ENCODE data around the gene KIF25. TPM values are rescaled to one million over a fixed set of nuclear protein-coding genes. Genes with fewer than 3 reads are reported as not detected.

Gene KIF25
- total RNA-seq, 1 experiment from 2014 or later = 0.59 TPM

DNA sequence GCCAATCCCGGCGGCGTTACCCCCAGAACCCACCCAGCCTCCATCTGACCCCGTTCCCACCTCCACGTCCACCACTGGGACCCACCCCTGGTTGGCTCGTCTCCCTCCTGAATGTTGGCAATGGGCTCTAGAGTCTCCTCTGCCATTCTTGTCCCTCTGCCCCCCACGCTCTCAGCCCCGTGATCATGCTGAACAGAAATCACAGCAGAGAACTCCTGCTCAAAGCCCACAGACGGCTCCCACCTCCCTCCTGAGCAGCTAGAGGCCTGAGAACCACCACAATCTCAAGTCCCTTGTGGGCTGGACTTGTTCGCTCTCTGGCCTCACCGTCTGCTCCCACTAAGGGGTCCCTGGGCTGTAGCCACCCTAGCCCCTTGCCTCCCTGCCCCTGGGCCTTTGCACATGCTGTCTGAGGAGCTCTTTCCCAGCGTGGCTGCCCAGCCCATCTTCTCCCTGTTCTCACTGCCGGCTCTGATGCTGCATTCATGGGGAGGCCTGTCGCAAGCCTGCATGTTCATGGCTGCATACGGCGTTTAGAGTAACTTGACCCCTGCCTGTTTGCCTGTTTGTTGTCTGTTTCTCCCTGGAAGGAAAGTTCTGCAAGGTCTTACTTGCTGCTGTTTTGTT is 92.7 kb downstream of the KIF25 start:
- Mint-ChIP-seq H3K36me3 (ENCODE audit: insufficient read depth in 1 of 3, low read depth in 3 of 3) (0 out of 7 replicates have a peak, but pooled peaks cover 0 to 8% (median 0%) of the 10 kb centered on the region in 3 experiments), H3K4me3 (no peak overlapping the region), H3K27me3 (ENCODE audit: low read depth) (peaks cover 12% of the 10 kb centered on the region), H3K4me1 (peaks cover 22 to 46% of the 10 kb centered on the region in 2 experiments), H3K9me3 (peaks cover 0 to 3% of the 10 kb centered on the region in 2 experiments; a peak in 2 of 5 replicates), H3K27ac (peak overlapping the region in 1 of 3 experiments; percentile 59; a peak in 2 of 7 replicates)
- no peak overlapping the region for H3T11ph ChIP-seq (ENCODE audit: low read length)
- no peak overlapping the region for H2BK20ac ChIP-seq (ENCODE audit: low read depth, low read length, poor library complexity, severe bottlenecking)
- no peak overlapping the region for H4K8ac ChIP-seq (replicated peaks; ENCODE audit: insufficient read length, low read depth, low read length)
- H3K18ac ChIP-seq (ENCODE audit: insufficient read length, low read depth, low read length) = no peak overlapping the region
- H3K4me2 ChIP-seq (ENCODE audit: insufficient read depth, insufficient read length, low read length) = no peak overlapping the region
- no peaks in the 10 kb centered on the region for H4K20me1 ChIP-seq (ENCODE audit: control insufficient read depth, insufficient read depth, insufficient read length)
- no peaks in the 10 kb centered on the region for H3K79me1 ChIP-seq (ENCODE audit: insufficient read depth, low read depth, low read length, poor library complexity, severe bottlenecking)
- H3K4me1 ChIP-seq (ENCODE audit: insufficient read depth, low read length) = no peaks in the 10 kb centered on the region
- H3K23ac ChIP-seq (ENCODE audit: insufficient read length, low read depth, low read length) = no peak overlapping the region
- H3K4ac ChIP-seq (ENCODE audit: low read depth, low read length) = no peak overlapping the region
- no peak overlapping the region for H3K56ac ChIP-seq (ENCODE audit: insufficient read length, low read depth, low read length)
- no peak overlapping the region for H4K91ac ChIP-seq (ENCODE audit: insufficient read length, low read depth, low read length)
- DNase-seq = no peak
- no peaks in the 10 kb centered on the region for H3K9me3 ChIP-seq (ENCODE audit: control insufficient read depth, low read depth, low read length)
- H2BK12ac ChIP-seq (ENCODE audit: insufficient read length, low read depth, low read length) = no peak overlapping the region
- H2AFZ ChIP-seq (ENCODE audit: low read length) = no peak overlapping the region
- H3K9ac ChIP-seq (ENCODE audit: extremely low read depth, insufficient read length, low read length) = no peak overlapping the region
- no peaks in the 10 kb centered on the region for H3K79me2 ChIP-seq (ENCODE audit: insufficient read depth, low read length)
- H3K27ac ChIP-seq (ENCODE audit: insufficient read length, low read depth, low read length) = no peak overlapping the region
- no CpG with 5 or more reads among the region's 16 CpGs for WGBS (ENCODE audit: extremely low coverage, insufficient read length, low lambda C conversion rate)
- H4K5ac ChIP-seq (ENCODE audit: insufficient read length, low read depth, low read length) = no peak overlapping the region
- no peak for TF ChIP-seq CTCF (conservative IDR thresholded peaks at IDR 0.05)
- no peaks in the 10 kb centered on the region for H3K23me2 ChIP-seq (ENCODE audit: insufficient read length, low read depth, low read length, poor library complexity, severe bottlenecking)
- H2BK15ac ChIP-seq (ENCODE audit: low read depth, low read length) = no peak overlapping the region
- H2BK5ac ChIP-seq (ENCODE audit: insufficient read length, low read length) = no peak overlapping the region
- H3K14ac ChIP-seq (ENCODE audit: insufficient read depth, low read length) = no peak overlapping the region
- H2BK120ac ChIP-seq (ENCODE audit: low read depth, low read length, poor library complexity, severe bottlenecking) = no peak overlapping the region
- no peak overlapping the region for H2AK5ac ChIP-seq (ENCODE audit: insufficient read length, low read length)
- no peaks in the 10 kb centered on the region for H3K27me3 ChIP-seq (ENCODE audit: insufficient read depth, low read length)

All from H9 (cell line).